ENCODE data around the gene ELK4. TPM values are rescaled to one million over a fixed set of nuclear protein-coding genes. Genes with fewer than 3 reads are reported as not detected.

Gene ELK4
- total RNA-seq, 2 donors from 2014 or later, result 20.2 to 34.4 TPM

- H3K9me3 ChIP-seq, result no peaks in the 10 kb centered on the region
- no peaks in the 10 kb centered on the region for H3K36me3 ChIP-seq
- H3K27me3 ChIP-seq (replicated peaks; ENCODE audit: insufficient read depth), result no peaks in the 10 kb centered on the region
- H3K4me3 ChIP-seq, result no peak overlapping the region
- H3K4me1 ChIP-seq (ENCODE audit: control insufficient read depth in 1 of 2, low read depth in 2 of 2), result no peaks in the 10 kb centered on the region
- no peak for TF ChIP-seq CTCF (IDR thresholded peaks at IDR 0.05)
- DNase-seq (ENCODE audit: low spot score) (no peak), ATAC-seq (ENCODE audit: insufficient number of reproducible peaks, low FRiP score, low read depth) (no peak)
- no peak overlapping the region for H3K27ac ChIP-seq
These were observed 53.7 kb downstream of the ELK4 start for GRCh38 chr1:205577874-205578658.

GRCh38 chr1:205576805-205577761, 54.7 kb downstream of the ELK4 start:
- H3K36me3 ChIP-seq, result no peaks in the 10 kb centered on the region
- H3K27me3 ChIP-seq (replicated peaks; ENCODE audit: insufficient read depth), result no peaks in the 10 kb centered on the region
- ATAC-seq (ENCODE audit: insufficient number of reproducible peaks, low FRiP score, low read depth) (no peak), DNase-seq (ENCODE audit: low spot score) (no peak)
- no peak overlapping the region for H3K4me3 ChIP-seq
- no peak for TF ChIP-seq CTCF (IDR thresholded peaks at IDR 0.05)
- H3K4me1 ChIP-seq (ENCODE audit: control insufficient read depth in 1 of 2, low read depth in 2 of 2), result no peaks in the 10 kb centered on the region
- H3K9me3 ChIP-seq, result no peaks in the 10 kb centered on the region
- no peak overlapping the region for H3K27ac ChIP-seq

- Histone ChIP-seq H3K4me3 (no peak overlapping the region), H3K27me3 (replicated peaks; ENCODE audit: insufficient read depth) (no peaks in the 10 kb centered on the region), H3K27ac (no peak overlapping the region), H3K36me3 (no peaks in the 10 kb centered on the region), H3K9me3 (no peaks in the 10 kb centered on the region), H3K4me1 (ENCODE audit: control insufficient read depth in 1 of 2, low read depth in 2 of 2) (no peaks in the 10 kb centered on the region)
- no peak for TF ChIP-seq CTCF (IDR thresholded peaks at IDR 0.05)
- no peak for ATAC-seq (ENCODE audit: insufficient number of reproducible peaks, low FRiP score, low read depth)
- no peak for DNase-seq (ENCODE audit: low spot score)
These were observed 55.8 kb downstream of the ELK4 start for GRCh38 chr1:205576011-205576410.

- H3K27ac ChIP-seq, result no peak overlapping the region
- H3K27me3 ChIP-seq (replicated peaks; ENCODE audit: insufficient read depth), result no peaks in the 10 kb centered on the region
- no peak for TF ChIP-seq CTCF (IDR thresholded peaks at IDR 0.05)
- no peaks in the 10 kb centered on the region for H3K9me3 ChIP-seq
- DNase-seq (ENCODE audit: low spot score) (no peak), ATAC-seq (ENCODE audit: insufficient number of reproducible peaks, low FRiP score, low read depth) (no peak)
- no peaks in the 10 kb centered on the region for H3K36me3 ChIP-seq
- no peaks in the 10 kb centered on the region for H3K4me1 ChIP-seq (ENCODE audit: control insufficient read depth in 1 of 2, low read depth in 2 of 2)
- no peak overlapping the region for H3K4me3 ChIP-seq
These were observed 56.4 kb downstream of the ELK4 start for GRCh38 chr1:205575294-205575885.

GRCh38 chr1:205572421-205572820, 59.4 kb downstream of the ELK4 start:
- peaks cover 0 to 3% of the 10 kb centered on the region in 2 donors for H3K4me1 ChIP-seq (ENCODE audit: control insufficient read depth in 1 of 2, low read depth in 2 of 2)

More at GRCh38 chr1:205572421-205572820, 59.4 kb downstream of the ELK4 start:
- DNase-seq (ENCODE audit: low spot score) (no peak), ATAC-seq (ENCODE audit: insufficient number of reproducible peaks, low FRiP score, low read depth) (no peak)
- TF ChIP-seq CTCF (IDR thresholded peaks at IDR 0.05), result no peak
- H3K4me3 ChIP-seq, result no peak overlapping the region
- no peaks in the 10 kb centered on the region for H3K9me3 ChIP-seq
- no peak overlapping the region for H3K27ac ChIP-seq
- no peaks in the 10 kb centered on the region for H3K36me3 ChIP-seq
- peaks cover 14% of the 10 kb centered on the region for H3K27me3 ChIP-seq (replicated peaks; ENCODE audit: insufficient read depth)
